ENCODE measurements around the gene GPR37L1.
"Not testable (repeated sequence)": the region's sequence is repeated elsewhere in the genome, so short reads cannot be mapped to it uniquely, and the experiment has no call there.

GPR37L1 gene

DNA sequence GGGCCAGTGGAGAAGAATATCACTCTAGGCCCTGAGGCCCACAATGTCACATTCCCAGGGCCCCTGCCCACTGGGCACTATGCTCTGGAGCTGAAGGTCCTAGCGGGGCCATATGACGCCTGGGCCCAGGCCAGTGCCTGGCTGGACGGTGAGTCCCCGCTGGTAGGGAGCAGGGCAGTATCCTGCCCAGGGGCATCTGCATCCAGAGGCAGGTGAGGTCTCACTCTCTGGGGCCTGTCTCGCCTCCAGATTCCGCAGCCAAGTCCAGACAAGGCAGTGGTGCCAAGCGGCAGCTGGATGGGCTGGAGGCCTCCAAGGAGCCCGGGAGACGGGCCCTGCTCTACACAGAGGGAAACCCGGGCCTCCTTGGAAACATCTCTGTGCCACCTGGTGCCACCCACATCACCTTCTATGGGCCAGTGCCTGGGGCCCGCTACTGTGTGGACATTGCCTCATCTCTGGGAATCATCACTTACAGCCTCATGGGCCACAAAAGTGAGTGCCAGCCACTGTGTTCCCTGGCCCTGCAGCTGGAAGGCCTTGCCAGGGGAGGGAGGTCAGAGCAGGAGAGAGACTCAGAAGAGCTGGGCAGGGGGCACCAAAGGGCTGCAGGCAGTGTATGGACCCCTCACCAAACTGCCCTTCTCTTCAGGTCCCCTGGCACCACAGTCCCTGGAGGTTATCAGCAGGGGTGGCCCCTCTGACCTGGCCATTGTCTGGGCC is 48.7 kb downstream of the GPR37L1 start:
- no peak for FAIRE-seq

DNA sequence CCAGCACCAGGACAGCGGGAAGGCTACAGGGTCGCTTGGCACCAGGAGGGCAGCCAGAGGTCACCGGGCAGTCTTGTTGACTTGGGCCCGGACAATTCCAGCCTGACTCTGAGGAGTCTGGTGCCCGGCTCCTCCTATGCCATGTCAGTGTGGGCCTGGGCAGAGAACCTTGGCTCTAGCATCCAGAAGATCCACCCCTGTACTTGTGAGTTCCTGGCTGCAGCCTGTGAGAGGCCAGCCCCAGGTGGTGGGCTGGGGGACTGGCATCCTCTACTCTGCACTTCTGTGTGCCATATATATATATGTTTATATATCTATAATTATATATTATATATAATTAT is 49.3 kb downstream of the GPR37L1 start:
- FAIRE-seq = no peak

DNA sequence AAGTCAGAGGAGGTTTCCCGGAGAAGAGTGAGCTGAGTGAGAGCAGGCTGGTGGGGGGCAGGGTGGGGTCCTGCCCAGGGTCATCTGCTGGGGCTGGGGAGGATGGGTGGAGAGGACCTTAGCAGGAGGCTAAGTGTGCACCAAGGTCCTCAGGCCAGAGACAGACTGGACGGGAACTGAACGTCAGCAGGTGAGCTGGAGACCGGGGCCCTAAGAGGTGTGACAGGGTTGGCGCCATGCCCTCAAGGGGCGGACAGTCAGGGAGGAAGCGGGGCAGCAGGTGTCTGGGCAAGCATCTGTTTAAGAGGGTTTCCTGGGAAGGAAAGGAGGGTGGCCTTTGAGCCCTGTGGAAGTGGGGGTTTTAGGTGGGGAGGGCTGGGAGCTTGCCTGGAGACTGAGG is 51.3 kb downstream of the GPR37L1 start:
- no peak for FAIRE-seq

DNA sequence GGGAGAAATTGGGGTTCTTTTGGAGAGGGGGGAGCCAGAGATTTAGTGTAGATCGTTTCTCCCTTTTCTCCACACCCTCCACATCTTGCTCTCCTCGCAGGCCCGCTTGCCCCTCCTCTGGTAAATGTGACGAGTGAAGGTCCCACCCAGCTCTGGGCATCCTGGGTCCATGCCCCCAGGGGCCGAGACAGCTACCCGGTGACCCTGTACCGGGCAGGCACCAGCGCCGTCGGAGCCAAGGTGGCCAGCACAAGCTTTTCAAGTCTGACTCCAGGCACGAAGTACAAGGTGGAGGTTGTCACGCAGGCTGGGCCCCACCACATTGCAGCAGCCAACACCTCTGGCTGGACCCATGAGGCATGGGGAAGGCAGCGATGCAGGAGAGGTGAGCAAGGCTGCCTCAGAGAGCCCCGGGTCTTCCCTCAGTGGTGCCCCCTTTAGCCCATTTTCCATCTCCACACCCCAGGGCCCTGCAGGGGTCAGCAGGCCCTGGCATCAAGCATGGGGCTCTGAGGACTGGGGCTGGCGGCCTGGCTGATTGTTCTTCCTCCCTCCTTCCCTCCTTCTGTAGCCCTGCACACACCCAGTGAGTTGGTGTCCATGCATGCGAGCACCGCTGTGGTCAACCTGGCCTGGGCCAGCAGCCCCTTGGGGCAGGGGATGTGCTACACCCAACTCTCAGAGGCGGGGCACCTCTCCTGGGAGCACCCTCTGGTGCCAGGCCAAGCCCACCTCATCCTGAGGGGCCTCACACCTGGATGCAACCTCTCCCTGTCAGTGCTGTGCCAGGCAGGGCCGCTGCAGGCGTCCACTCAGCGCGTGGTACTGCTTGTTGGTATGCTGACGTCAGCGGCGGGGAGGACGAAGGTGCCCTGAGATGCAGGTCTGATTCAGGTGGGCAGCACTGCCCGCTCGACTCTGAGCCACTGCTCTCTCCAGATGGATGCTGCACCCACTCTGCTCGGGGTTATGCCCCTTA is 54.5 kb downstream of the GPR37L1 start:
- no peak for FAIRE-seq

DNA sequence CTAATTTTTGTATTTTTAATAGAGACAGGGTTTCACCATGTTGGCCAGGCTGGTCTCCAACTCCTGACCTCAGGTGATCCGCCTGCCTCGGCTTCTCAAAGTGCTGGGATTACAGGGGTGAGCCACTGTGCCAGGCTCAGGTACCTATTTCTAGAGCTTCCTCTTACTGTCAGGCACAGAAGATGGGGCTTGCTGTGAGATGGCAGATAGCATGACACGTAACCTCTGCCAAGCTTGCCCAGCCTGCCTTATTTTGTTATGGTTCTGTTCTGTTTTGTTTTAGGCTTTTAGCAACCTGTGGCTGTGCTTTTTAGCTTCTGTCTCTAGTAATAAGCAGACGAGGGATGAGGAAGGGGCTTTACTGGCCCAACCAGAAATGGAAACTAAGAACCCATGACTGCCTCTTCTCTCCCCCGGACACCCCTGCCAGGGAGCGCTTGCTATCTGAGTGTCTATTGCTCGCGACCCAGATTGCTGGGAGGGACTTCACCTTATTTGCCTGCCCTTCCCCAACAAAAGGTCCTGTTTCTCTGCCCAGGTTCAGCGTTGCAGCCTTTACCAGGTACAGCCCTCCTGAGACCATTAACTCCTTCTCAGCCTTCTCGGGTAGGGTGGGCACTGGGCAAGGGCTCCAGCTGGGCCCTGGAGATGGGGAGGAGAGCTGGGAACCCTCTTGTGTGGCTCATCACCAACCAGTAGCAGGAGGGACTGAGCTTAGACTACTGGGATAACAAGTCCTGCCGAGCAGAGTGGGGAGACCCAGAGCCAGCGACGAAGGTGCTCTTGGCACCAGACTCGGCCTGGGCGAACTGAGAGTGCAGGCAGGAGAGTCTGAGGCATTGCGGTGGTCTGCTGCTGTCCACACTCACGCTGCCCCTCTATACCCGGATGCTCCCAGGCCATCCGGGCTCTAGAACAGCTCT is 57.4 kb downstream of the GPR37L1 start:
- FAIRE-seq = no peak

DNA sequence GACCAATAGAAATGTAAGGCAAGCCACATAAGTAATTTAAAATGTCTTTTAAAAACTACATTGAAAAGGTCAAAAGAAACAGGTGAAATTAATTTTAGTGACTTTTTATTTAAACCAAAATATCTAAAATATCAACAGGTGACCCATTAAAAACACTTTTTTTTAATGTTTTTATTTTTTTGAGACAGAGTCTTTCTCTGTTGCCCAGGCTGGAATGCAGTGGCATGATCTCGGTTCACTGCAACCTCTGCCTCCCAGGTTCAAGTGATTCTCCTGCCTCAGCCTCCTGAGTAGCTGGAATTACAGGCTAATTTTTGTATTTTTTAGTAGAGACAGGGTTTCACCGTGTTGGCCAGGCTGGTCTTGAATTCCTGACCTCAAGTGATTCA is 58.0 kb downstream of the GPR37L1 start:
- not testable (repeated sequence) for FAIRE-seq

DNA sequence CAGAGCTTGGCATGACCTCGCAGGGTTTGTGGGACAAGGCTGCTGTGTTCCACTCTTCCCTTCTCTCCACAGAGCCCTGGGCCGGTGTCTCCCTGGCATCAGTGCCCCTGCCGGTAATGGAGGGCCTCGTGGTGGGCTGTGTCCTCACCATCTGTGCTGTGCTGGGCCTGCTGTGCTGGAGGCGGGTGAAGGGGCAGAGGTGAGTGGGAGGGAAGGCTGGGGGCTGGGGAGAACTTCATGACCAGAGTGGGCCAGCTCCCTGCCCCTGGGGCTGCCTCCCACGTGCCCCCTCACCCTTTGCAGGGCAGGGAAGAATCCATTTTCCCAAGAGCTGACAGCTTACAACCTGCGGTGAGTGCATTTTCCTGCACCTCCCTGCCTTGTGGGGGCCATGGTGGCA is 58.9 kb downstream of the GPR37L1 start:
- no peak for FAIRE-seq

DNA sequence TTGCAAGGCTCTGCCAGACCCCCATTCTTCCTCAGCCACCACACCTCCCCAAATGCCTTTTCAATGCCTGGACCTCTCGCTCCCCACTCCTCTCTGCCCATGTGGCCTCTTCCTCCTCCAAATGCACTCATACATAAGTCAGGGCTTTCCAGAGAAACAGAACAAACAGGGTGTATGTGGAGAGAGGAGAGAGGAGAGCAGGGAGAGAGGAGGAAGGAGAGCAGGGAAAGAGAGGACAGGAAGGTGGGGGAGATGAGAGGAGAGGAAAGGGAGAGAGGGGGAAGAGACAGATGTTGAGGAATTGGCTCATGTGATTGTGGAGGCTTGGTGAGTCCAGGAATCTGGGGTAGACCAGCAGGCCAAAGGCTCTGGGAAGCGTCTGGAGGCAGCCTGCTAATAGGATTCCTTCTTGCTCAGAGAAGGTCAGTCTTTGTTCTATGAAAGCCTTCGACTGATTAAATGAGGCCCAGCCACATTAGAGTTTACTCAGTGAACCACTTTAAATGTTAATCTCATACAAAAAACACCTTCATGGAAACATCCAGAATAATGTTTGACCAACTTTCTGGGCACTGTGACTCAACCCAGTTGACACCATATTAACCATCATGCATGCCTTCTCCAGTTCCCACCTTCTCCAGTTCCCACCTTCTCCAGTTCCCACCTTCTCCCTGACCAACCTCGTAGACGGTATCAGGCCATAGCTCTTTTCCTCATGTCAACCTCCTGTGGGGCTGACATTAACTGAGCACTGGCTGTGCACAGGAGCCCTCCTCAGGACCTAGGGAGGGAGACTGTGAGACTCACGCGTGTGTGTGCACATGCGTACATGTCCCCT is 59.5 kb downstream of the GPR37L1 start:
- FAIRE-seq = no peak
